Left cardiac atrium (tissue), 4 donors: ENCODE results near the gene XRCC4. TPM values are rescaled to one million over a fixed set of nuclear protein-coding genes. Genes with fewer than 3 reads are reported as not detected.
"Not testable (repeated sequence)": the region's sequence is repeated elsewhere in the genome, so short reads cannot be mapped to it uniquely, and the experiment has no call there.

Source experiments
- ATAC-seq, 2 donors: fragments of 200-7000 bp; cut with Tn5 transposase; one replicate each; pipeline ENCODE4 v1.9.1; 2020; ENCODE audit warnings: mild to moderate bottlenecking in 2 of 2, moderate library complexity in 2 of 2
- DNase-seq: peaks from one replicate; pipeline ENCODE4 v3.0.0-alpha.2; 2020
- intact Hi-C, 2 donors: fragments of 100-400 bp; cut with DNase I; formaldehyde crosslinking; loops; one replicate each; pipeline versions ENCODE4 v1.14.1 to v1.15.1; 2022 to 2023
- total RNA-seq, 2 donors: library from RNA; stranded (reverse); fragmentation: NEBNext Ultra II Directional; extraction: Animal tissue kit (Norgen Biotek cat#: 25700); gene quantifications; one replicate each; pipeline ENCODE4 v1.2.1, GENCODE V29; 2021
- donor health status: DM: no; HTN: yes; CAD: no.
- donor health status: DM: no; HTN: yes; CAD: no; lungs with severe emphysema.
- donor health status: DM: yes; HTN: yes; CAD: no.
- donor health status: Dilated cardiomyopathy.

XRCC4 gene
- total RNA-seq, 2 donors from 2014 or later, result 4.8 to 12.3 TPM

DNA sequence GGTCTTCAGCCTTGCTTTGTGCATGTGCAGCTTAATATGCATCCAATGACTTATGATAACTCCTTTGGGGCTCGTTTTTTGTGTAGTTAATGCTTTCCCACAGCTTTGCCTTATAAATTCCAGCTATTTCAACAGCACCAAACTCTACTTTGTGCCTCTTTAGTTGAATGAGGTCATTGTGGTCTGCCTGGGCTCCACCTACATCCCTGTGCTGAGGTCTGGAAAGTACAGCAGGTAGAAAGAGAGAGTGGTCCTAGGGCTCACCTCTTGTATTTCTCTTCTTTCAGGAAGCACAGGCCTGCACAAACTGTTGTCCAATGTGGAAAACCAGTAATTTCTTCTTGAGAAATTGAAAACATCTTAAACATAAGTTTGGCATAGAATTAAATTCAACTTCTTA, 167.2 kb downstream of the XRCC4 start:
- intact Hi-C loops, result no loop called here
- ATAC-seq (no peak), DNase-seq (no peak)

DNA sequence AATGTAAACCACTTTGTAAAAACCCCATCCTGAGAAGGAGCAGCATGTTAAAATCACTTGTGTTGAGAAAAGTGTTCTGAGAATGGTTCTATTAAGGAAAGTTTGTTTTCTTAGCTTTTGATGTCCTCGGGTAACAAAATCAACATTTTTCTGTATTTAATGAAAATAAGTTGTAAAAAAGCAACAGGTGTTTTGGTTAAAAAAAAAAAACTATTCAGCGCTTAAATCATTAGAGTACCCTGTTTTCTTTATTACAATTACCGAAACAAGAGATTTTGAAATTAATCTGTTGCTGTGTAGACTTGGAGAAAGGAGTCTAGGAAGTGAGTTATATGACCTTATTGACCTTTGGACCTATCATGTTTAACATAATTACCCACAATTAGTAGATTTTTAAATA, 167.7 kb downstream of the XRCC4 start:
- intact Hi-C loops, result no loop called here
- ATAC-seq (no peak), DNase-seq (no peak)

DNA sequence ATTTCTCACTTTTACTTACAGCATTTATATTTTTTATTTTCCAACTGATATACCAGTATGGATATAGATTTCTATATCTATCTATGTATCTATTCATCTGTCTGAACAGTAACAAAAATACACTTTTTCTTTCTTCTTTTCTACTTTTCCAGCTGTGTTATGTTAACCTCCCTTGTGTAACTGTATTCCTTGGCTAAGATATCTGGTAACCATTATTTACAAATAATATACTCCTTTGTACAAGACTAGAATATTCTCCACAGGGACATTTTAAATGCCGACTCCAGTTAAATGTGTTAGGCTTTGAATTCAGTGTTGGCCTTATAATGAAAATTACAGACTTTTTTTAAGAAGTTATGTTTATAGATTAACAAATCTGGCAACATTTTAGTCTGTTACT, 168.7 kb downstream of the XRCC4 start:
- intact Hi-C loops, result no loop called here
- DNase-seq (no peak), ATAC-seq (no peak)

DNA sequence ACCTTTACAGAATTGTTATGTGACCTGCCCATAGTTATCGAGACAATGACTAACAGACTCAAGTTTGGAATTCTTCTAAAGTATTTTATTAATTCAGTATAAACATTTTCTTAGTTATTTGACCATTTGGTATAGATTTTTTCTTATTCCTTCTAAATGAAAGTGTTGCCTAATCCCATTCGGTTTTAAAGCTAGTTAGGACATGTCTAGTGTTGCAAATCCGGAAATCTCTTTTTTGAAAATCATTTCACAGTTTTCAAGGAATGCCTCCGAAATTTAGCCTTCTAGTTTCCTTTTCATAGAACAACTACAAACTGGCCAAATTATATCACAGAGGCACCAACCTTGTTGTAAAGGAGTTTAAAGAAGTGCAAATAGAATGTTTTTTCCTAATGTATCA, 171.8 kb downstream of the XRCC4 start:
- ATAC-seq, result no peak
- intact Hi-C loops, result no loop called here

DNA sequence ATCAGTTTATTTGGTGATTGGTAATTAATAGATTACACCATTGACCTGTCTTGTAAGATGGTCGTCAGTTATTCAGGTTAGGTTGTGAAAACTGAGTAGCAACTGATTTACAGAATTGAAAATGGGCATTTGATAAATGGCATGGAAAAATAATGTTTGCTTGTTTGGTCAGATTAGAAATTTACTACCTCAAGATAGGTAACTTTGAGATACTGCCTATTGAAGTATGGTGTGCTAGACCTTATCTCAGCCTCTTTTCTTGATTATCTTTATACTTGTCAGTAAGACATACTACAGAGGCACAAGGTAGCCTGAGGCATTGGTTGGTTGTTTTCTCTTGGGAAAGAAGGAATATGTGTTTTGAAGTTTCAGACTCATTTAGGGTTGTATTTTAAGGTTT, 174.5 kb downstream of the XRCC4 start:
- no peak for DNase-seq
- intact Hi-C loops, result no loop called here
- ATAC-seq, result no peak

More for the DNA sequence above, 171.8 kb downstream of the XRCC4 start:
- DNase-seq, result no peak

DNA sequence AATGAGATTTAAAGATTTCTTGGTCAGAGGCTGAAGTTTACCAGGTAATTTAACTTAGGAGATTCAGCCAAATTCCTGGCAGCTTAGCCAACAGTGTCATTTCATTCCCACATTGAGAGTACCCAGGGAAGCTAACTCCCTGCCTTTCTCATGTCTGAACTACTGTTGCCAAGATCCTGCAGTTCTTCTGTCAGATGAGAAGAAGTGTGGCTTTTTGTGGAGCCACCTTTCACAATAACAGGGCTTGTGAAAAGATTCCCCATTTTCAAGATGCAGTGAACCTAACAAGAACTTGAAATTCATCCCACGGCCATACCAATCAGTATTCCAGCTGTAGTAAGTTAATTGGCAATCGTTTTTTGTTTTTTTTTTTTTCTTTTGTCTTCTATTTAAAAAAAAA, 176.4 kb downstream of the XRCC4 start:
- DNase-seq (no peak), ATAC-seq (no peak)
- intact Hi-C loops, result no loop called here

DNA sequence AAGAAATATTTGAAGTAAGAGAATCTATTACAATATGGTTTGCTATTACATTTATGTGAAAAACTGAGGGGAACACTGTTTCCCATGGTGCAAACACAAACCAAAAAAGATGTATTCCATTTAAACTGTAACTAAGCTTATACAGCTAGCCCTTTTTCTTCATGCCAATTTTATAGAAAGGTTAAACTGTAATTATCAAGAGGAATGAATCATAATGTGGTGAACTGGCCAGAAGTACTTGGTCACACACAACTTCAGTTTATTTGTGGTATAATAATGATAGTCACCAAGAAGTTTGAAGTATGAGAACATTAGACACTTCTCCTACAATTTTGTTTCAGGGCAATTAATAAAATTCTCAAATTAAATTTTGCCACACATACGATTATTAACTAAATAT, 177.9 kb downstream of the XRCC4 start:
- DNase-seq (no peak), ATAC-seq (peak in 1 of 2 donors; percentile 49)
- intact Hi-C loops, result no loop called here

DNA sequence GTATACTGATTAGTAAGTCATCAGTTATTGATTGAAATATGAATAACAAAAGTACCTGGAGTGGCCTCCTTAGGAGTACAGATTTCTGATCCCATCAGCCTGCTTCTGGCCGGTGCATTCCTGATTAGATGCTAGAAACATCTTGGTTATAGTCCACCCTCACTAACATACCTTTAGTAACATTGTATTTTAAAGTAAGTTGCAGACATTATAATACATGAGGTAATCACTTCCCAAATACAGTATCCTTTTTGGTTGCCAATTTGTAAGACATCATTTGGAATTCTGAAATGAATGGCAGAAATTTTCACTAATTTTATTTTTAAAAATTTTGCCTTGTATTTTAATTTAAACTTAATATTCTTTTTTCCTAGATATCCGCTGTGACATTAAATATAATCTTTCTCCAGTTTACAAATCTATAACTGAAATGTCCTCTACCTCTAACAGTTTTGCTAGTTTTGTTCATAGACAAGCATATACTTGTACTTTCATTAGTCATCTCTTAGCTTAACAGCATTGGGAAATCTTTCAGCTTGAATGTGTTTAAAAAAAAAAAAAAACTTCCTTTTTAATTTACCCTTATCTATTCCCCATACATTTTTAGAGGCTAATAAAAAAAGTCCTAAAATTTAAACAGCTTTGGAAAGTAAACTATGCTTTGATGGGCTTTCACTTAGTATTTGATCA, 178.9 kb downstream of the XRCC4 start:
- ATAC-seq (no peak), DNase-seq (no peak)
- intact Hi-C loops, result no loop called here

DNA sequence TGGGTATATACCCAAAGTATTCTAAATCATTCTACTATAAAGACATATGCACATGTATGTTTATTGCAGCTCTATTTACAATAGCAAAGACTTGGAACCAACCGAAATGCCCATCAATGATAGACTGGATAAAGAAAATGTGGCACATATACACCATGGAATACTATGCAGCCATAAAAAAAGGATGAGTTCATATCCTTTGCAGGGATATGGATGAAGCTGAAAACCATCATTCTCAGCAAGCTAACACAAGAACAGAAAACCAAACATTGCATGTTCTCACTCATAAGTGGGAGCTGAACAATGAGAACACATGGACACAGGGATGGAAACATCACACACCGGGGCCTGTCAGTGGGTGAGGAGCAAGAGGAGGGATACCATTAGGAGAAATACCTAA, 180.3 kb downstream of the XRCC4 start:
- intact Hi-C loops, ATAC-seq, DNase-seq: not testable (repeated sequence)

DNA sequence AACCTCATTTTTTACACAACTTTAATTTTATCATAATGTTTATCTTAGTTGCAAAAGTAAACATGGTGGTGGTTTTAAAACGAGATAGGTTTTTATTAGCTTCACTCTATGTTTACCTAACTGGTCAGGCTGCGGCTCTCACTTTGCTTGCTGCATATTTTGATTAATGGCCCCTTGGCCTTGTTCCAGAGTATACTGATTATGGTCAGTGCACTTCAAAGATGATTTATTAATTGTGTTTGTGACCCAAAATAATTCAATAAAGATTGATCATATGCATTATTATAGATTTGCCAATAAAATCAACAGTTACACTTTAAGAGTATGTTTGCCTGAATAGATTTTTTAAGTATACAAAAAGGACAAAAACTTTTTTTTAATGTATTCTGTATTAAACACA, 188.0 kb downstream of the XRCC4 start:
- intact Hi-C loops, result no loop called here
- no peak for DNase-seq
- ATAC-seq, result no peak

DNA sequence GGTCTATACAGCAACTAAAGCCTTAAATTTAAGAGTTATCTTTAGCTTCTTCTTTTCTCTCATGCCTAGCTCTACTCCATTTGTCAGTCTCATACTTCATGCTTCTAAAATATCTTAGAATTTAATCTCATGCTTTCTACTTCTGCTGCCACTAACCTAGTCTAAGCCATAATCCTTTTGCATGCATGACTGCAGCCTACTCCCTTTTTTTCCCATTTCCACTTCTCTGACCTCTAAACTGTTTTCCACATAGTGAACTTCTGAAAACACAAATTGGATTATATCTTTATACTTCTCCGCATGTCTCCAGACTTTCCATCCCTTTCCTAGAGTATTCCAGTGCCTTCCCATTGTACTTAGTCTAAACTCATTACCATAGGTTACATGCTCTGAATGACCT, 193.0 kb downstream of the XRCC4 start:
- DNase-seq (no peak), ATAC-seq (no peak)
- intact Hi-C loops, result no loop called here

DNA sequence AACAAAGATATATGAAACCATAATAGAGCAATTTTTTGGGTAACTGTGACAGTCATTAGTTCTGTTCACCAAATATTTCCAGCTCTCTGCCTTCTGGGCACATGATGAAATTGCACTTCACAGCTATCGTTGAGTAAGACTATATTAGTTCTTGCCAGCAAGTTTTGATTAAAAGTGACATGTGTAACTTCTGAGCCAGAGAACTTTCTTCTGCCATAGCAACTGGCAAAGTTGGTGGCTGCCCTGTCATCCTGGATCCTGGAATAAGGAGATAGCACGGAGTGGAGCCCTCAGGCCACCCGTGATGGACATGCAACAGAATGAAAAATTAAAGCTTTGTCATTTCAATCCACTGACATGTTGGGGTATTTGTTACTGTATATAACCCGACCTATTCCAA, 199.8 kb downstream of the XRCC4 start:
- peak; percentile 44 for DNase-seq
- peak; percentile 81 to 91 for ATAC-seq

DNA sequence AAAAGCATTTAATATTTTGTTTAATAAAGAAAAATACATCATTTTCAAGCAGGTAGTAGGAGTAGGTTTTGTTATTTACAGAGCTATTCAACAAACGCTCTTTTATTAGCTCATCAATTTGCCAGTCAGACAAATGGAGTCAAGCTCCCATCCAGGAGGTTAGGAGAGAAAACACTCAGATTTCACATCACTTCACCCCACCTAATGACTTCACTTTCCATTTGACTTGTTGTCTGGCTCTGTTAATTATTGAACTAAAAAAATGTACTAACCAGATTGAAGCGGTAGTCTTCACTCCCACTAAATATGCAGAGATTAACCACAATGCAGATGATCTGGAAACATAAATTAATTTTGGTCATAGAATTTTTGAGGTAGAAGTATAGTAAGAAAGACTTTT, 200.6 kb downstream of the XRCC4 start:
- DNase-seq, result no peak
- no peak for ATAC-seq
- intact Hi-C loops, result no loop called here

More for the DNA sequence above, 199.8 kb downstream of the XRCC4 start:
- intact Hi-C loops, result no loop called here

DNA sequence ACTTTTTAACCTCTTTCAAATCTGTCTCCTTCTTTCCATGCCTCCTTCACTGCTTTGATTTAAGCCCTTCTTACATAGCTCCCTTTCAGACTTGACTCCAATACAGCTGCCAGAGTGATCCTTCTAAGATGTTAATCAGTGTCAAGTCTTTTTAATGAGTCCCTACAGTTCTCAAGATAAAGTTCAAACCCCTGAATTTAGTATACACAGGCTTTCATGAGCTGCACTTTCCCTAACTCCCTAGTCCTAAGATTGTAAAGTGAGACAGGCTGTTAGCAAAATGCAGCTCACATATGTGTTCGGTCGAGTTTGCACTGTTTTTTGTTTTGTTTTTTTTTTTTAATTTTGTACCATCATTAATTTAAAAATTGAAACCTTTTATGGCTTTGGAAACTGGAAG, 203.8 kb downstream of the XRCC4 start:
- intact Hi-C loops, result no loop called here
- DNase-seq (no peak), ATAC-seq (no peak)

DNA sequence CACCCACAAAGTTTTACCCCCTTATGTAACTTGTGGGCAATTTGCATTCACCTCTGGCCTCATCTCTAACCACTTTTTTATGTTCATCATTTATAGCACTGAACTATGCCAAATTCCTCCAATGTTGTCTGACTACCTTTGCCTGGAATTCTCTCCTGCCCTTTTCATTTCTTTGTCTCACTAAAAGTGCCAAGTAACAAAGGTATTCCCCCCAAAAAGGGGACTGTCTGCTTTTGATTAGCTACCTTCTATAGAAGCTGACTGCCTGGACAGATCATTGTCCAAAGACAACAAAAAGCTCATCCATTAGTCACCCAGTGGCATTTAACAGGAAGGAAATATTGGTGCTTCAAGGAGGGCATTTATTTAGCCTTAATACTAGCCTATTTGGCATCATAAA, 204.3 kb downstream of the XRCC4 start:
- intact Hi-C loops, result no loop called here
- DNase-seq (no peak), ATAC-seq (no peak)

DNA sequence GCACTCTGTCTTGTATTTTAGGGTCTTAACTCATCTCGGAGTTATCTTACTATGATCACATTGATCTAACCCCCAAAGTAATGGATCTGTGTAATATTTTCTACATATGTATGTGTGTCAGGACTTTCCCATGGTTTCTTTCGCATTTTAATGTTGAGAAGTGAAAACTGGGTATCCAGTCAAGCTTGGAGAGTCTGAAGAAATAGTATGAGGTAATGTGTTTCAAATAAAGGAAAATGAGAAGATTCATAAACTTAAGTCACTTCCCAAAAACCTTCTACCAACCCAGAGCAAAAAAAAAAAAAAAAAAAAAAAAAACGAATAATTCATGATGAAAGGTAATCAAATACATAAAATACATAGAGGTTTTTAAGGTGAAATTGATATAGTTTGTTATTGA, 206.4 kb downstream of the XRCC4 start:
- no peak for DNase-seq
- ATAC-seq, result no peak
- intact Hi-C loops, result no loop called here

DNA sequence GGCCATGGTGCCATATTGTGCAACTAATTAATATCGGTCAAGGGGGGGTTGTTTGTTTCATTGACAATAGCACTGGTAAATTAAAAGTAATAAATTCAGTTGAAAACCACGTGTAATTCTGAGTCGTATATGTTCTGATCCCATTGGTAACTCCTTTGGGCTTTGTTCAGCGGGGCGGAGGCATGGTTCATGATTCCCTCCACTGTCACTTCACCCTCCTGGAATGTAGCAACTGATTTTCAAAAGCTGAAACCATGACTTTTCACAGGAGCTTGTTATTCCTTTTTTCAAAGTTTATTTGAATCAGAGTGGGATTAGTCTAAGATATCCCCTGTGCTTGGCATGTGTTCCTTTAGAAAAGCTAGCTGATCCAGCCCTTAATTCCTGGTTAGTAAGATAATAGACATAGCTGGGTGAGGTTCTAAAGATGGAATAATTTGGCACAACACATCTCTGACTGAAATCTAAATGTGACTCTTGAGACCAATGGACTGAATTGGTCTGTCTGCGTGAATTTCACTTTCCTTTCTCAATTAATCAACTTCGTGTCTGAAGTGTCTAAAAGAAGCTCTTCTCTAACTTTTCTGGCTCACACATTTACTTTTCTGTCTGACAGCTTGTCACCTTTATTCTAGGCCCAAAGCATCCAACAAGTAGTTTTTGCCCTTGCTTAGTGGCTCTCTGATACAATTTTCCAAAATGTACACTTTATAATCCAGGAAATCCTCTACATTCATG, 208.5 kb downstream of the XRCC4 start:
- ATAC-seq (peak in 1 of 2 donors; percentile 32), DNase-seq (no peak)
- intact Hi-C loops, result no loop called here

DNA sequence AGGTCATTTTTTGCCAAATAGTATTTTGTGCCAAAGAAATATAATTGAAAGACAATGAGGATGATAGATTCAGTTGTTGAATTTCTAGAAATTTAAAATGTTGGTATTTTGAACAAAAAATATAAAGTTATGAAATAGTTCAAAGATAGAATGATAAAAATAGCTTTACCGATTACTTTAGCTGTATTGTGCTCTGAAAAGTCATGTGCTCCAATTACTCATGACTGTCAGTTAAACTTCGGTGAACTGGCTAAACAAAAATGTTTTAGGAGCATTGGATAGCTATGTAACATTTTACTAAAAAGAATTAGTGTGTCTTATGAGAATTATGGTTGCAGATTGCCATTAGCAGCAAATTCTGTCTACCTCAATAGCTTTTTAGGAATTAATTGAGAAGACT, 216.9 kb downstream of the XRCC4 start:
- DNase-seq (no peak), ATAC-seq (no peak)
- intact Hi-C loops, result no loop called here

DNA sequence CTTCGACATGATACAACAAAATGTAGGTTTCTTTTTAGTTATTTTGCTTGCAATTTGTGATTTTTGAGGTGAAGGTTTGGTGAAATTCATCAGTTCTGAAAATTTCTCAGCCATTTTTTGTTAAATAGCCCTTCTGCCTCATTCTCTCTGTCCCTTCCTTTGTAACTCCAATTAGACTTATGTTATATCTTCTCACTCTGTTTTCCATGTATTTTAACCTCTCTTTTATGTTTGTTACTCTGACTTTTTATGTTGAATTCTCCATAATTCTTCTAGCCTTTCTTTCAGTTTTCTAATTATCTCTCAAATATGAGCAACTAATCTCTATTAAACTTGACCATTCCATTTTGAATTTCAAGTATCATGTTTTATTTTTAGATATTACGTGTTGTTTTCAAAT, 222.0 kb downstream of the XRCC4 start:
- ATAC-seq (no peak), DNase-seq (no peak)
- intact Hi-C loops, result no loop called here

DNA sequence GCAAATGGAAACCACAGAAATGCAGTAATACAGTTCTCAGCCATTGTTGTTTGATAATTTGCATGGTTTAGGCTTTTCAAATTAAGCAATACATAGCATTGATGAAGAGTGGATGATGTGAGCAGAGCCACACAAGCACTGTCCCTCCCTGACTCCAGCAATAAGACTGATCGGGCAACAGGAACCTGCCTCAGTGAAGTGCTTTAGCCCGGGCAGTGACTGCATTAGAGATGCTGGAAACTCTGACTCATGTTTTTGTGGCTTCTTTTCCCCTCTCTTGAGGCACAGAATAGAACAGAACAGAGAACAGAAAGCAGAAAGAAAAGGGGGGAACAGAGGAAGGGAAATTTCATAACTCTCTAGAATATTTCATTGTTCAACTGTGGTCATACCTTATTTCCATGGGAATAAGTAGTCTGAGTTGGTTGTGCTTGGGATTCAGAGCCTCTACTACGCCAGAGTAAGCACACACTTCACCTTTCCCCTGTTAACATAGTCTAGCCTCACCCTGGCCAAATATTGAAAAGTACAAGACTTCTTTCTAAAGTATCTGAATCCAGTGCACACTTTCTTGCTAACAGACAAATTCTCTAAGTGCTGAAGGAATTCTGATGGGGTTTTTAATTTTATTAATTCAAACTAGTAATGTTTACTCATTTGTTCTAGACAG, 229.4 kb downstream of the XRCC4 start:
- peak; percentile 76 to 96 for ATAC-seq
- DNase-seq, result peak; percentile 51
- intact Hi-C loops, result no loop called here

DNA sequence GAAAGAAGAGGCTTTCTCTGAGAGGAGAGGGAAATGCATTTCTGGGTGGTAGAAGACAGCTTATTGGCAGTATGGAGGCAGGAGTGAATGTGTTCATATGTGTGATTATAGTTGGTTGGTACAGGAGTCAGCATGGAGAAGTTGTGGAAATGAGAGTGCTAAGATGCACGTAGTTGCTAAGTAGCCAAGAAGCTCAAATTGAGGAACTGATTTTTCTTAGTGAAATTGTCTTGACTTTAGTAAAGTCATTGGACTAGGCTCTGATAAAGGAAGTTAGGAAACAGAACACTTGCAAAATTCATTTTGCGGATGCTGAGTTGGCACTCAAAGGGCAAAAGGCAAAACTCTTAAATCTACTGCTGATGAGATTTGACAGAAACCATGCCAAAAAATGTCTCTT, 235.3 kb downstream of the XRCC4 start:
- ATAC-seq (peak; percentile 47 to 83), DNase-seq (no peak)
- intact Hi-C loops, result no loop called here
